ENCODE results near the gene IDH1. TPM values are rescaled to one million over a fixed set of nuclear protein-coding genes. Genes with fewer than 3 reads are reported as not detected.

IDH1 gene
- total and polyA plus RNA-seq, 2 of the 4 experiments (the other 2 are of a cell fraction), result 53.5 to 77.1 TPM

- TF ChIP-seq CHD1 (IDR thresholded peaks at IDR 0.05; ENCODE audit: low read depth, low read length) (no peak), MXI1 (IDR thresholded peaks at IDR 0.05; ENCODE audit: borderline replicate concordance, low read depth, low read length) (no peak), MAZ (IDR thresholded peaks at IDR 0.05; ENCODE audit: borderline replicate concordance, low read depth, low read length) (no peak), CEBPB (IDR thresholded peaks at IDR 0.05; ENCODE audit: low read depth, low read length) (no peak), RAD21 (IDR thresholded peaks at IDR 0.05; ENCODE audit: low read length) (no peak), USF2 (IDR thresholded peaks at IDR 0.05; ENCODE audit: low read depth, low read length) (no peak), POLR2A (IDR thresholded peaks at IDR 0.05; ENCODE audit: low read depth, low read length) (no peak), RCOR1 (IDR thresholded peaks at IDR 0.05; ENCODE audit: insufficient replicate concordance, low read length) (no peak), ELK1 (IDR thresholded peaks at IDR 0.05; ENCODE audit: borderline replicate concordance, low read depth, low read length) (no peak), NFE2L2 (IDR thresholded peaks at IDR 0.05; ENCODE audit: low read depth, low read length) (no peak)
- POLR2A ChIA-PET (ENCODE audit: unreplicated experiment), result no interaction called here
Measured at GRCh38 chr2:208210688-208211451, 44.0 kb downstream of the IDH1 start.

More at GRCh38 chr2:208210688-208211451, 44.0 kb downstream of the IDH1 start:
- Histone ChIP-seq H3K79me1 (ENCODE audit: low read depth in 1 of 2, low read length in 2 of 2) (no peaks in the 10 kb centered on the region), H3K27ac (ENCODE audit: insufficient read depth, low read length) (no peak overlapping the region), H3K9ac (ENCODE audit: low read depth, low read length) (no peak overlapping the region), H2BK20ac (ENCODE audit: low read depth, low read length) (no peak overlapping the region), H4K5ac (ENCODE audit: low read depth, low read length) (no peak overlapping the region), H3K9me3 (ENCODE audit: control insufficient read depth, insufficient read depth, low read length) (no peaks in the 10 kb centered on the region), H3K4me2 (ENCODE audit: low read depth, low read length) (no peak overlapping the region), H3K4ac (ENCODE audit: low read depth, low read length) (no peak overlapping the region), H2BK5ac (ENCODE audit: low read depth, low read length, poor library complexity, severe bottlenecking) (no peak overlapping the region), H4K91ac (ENCODE audit: insufficient read depth, low read depth, low read length) (no peak overlapping the region), H3K18ac (ENCODE audit: low read depth, low read length) (no peak overlapping the region), H3K9me1 (ENCODE audit: insufficient read depth, low read length) (no peaks in the 10 kb centered on the region), H4K20me1 (ENCODE audit: insufficient read depth, low read length) (no peaks in the 10 kb centered on the region), H3K4me3 (ENCODE audit: insufficient read depth, low read depth, low read length) (no peak overlapping the region), H3K23ac (ENCODE audit: low read depth, low read length) (no peak overlapping the region), H2AK9ac (replicated peaks; ENCODE audit: low read depth, low read length, poor library complexity) (no peak overlapping the region), H3K4me1 (ENCODE audit: control insufficient read depth, insufficient read depth, low read length) (no peaks in the 10 kb centered on the region), H2BK15ac (ENCODE audit: low read depth, low read length) (no peak overlapping the region), H3K27me3 (ENCODE audit: control insufficient read depth, insufficient read depth, low read length) (no peaks in the 10 kb centered on the region; the same call in 1 of the 2 replicates), H4K8ac (ENCODE audit: low read depth in 2 of 2, low read length in 2 of 2) (no peak overlapping the region), H2BK120ac (ENCODE audit: low read depth, low read length) (no peak overlapping the region), H3K14ac (replicated peaks; ENCODE audit: low read depth, low read length) (no peak overlapping the region), H2AK5ac (ENCODE audit: low read depth, low read length) (no peak overlapping the region), H3K36me3 (ENCODE audit: control insufficient read depth, insufficient read depth, low read length) (no peaks in the 10 kb centered on the region), H3K56ac (ENCODE audit: extremely low read depth, insufficient read depth, low read length) (no peak overlapping the region), H2AFZ (replicated peaks; ENCODE audit: low read length, poor library complexity) (no peak overlapping the region)
- WGBS, 2 experiments (ENCODE audit: extremely low coverage in 2 of 2, insufficient read length in 1 of 2), result 80% methylated on average over 2 of the region's 9 CpGs; no CpG with 5 or more reads in 1 of the 2 experiments
- DNase-seq (no peak), ATAC-seq (ENCODE audit: low read depth) (no peak)
- dilution Hi-C loops (cut with HindIII; ENCODE audit: low sequenced_read_pairs, unreplicated experiment) (no loop called here), in situ Hi-C loops (cut with MboI; ENCODE audit: low sequenced_read_pairs) (no loop called here), intact Hi-C loops (cut with micrococcal nuclease) (no loop called here)
- CTCF ChIA-PET, result no interaction called here
- no TSS peak for BruUV-seq (replicated peaks)

Data from IMR-90 (cell line).